Muscle layer of colon (tissue), 2 donors: ENCODE results near the gene RAMAC.

ENCODE experiments used
- H3K27ac ChIP-seq: one replicate; pipeline ENCODE4 v1.7.0; 2013; ENCODE audit warnings: low read depth, mild to moderate bottlenecking, low read length, moderate library complexity
- H3K27me3 ChIP-seq, 2 donors: one replicate each; pipeline ENCODE4 v1.7.0; 2013; ENCODE audit warnings: low read length in 2 of 2, mild to moderate bottlenecking in 2 of 2; ENCODE audit not compliant: insufficient read depth in 2 of 2, control insufficient read depth in 1 of 2
- H3K36me3 ChIP-seq: one replicate; pipeline ENCODE4 v1.7.0; 2013; ENCODE audit warnings: mild to moderate bottlenecking, low read length; ENCODE audit not compliant: insufficient read depth
- H3K4me1 ChIP-seq: one replicate; pipeline ENCODE4 v1.7.0; 2013; ENCODE audit warnings: mild to moderate bottlenecking, low read length; ENCODE audit not compliant: insufficient read depth
- H3K4me3 ChIP-seq, 2 donors: one replicate each; pipeline ENCODE4 v1.7.0; 2013; ENCODE audit warnings: low read length in 2 of 2, low read depth in 1 of 2, mild to moderate bottlenecking in 1 of 2, moderate library complexity in 1 of 2
- H3K9ac ChIP-seq: one replicate; pipeline ENCODE4 v1.7.0; 2013; ENCODE audit warnings: low read length
- H3K9me3 ChIP-seq: one replicate; pipeline ENCODE4 v1.7.0; 2013; ENCODE audit warnings: mild to moderate bottlenecking, low read length
- donor health status: abdominal sarcoma.
- donor health status: Adenocarcinoma of cecum.

RAMAC gene

GRCh38 chr15:82950746-82951370, 35.2 kb upstream of the RAMAC start:
- Histone ChIP-seq H3K4me1 (peaks cover 8% of the 10 kb centered on the region), H3K9me3 (no peaks in the 10 kb centered on the region), H3K4me3 (peak overlapping the region in 1 of 2 donors; percentile 64), H3K27me3 (no peaks in the 10 kb centered on the region), H3K36me3 (no peaks in the 10 kb centered on the region), H3K27ac (no peak overlapping the region), H3K9ac (no peak overlapping the region)

- H3K9me3 ChIP-seq = no peaks in the 10 kb centered on the region
- peak overlapping the region; percentile 53 to 64 for H3K4me3 ChIP-seq
- H3K27ac ChIP-seq = peak overlapping the region; percentile 14
- H3K9ac ChIP-seq = no peak overlapping the region
- peaks cover 8% of the 10 kb centered on the region for H3K4me1 ChIP-seq
- H3K27me3 ChIP-seq = no peaks in the 10 kb centered on the region
- no peaks in the 10 kb centered on the region for H3K36me3 ChIP-seq
Measured at GRCh38 chr15:82951472-82952157, 34.4 kb upstream of the RAMAC start.

- Histone ChIP-seq H3K27ac (peak within 1 kb of the TSS; percentile 14), H3K4me3 (peak within 1 kb of the TSS; percentile 53 to 64)
Measured at GRCh38 chr15:82952158-82953081, 33.6 kb upstream of the RAMAC start, which contains the start of gene HOMER2. TSS of gene HOMER2 (minus strand) at chr15:82952720. CDS start at chr15:82952535, 185 bp downstream.

GRCh38 chr15:82958638-82959037, 27.4 kb upstream of the RAMAC start:
- no peaks in the 10 kb centered on the region for H3K9me3 ChIP-seq
- H3K36me3 ChIP-seq = no peaks in the 10 kb centered on the region
- no peaks in the 10 kb centered on the region for H3K4me1 ChIP-seq
- no peak overlapping the region for H3K4me3 ChIP-seq
- no peak overlapping the region for H3K9ac ChIP-seq
- H3K27me3 ChIP-seq = no peaks in the 10 kb centered on the region
- H3K27ac ChIP-seq = no peak overlapping the region

More at GRCh38 chr15:82952158-82953081, 33.6 kb upstream of the RAMAC start, which contains the start of gene HOMER2:
- H3K36me3 ChIP-seq = no peaks in the 10 kb centered on the region
- H3K4me1 ChIP-seq = peaks cover 8% of the 10 kb centered on the region
- no peaks in the 10 kb centered on the region for H3K27me3 ChIP-seq
- no peaks in the 10 kb centered on the region for H3K9me3 ChIP-seq
- H3K9ac ChIP-seq = no peak within 1 kb of the TSS

- Histone ChIP-seq H3K4me3 (no peak overlapping the region), H3K9me3 (no peaks in the 10 kb centered on the region), H3K4me1 (no peaks in the 10 kb centered on the region), H3K27me3 (no peaks in the 10 kb centered on the region), H3K9ac (no peak overlapping the region), H3K36me3 (no peaks in the 10 kb centered on the region), H3K27ac (no peak overlapping the region)
Measured at GRCh38 chr15:82959423-82959822, 26.6 kb upstream of the RAMAC start.

DNA sequence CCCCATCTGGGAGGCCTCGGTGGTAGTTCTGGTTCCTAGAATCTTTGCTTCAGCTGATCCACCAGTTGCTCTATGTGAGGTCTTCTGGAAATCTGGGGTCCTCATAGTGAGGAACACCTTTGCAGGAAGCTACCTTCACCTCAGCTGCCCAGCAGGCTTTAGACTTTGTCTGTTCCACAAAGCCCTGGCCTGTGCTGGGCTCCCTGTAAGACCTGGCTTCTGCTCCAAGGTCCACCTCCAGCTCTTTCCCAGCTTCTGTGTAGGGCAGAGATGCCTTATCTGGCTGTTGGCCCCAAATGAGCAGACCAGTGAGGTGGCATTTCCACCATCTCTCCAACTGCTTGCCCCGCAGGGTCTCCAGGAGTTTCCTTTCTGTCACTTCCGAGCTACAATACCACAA, 25.2 kb upstream of the RAMAC start:
- Histone ChIP-seq H3K9ac (no peak overlapping the region), H3K27ac (no peak overlapping the region)

GRCh38 chr15:82963471-82964341, 22.3 kb upstream of the RAMAC start:
- Histone ChIP-seq H3K36me3 (no peaks in the 10 kb centered on the region), H3K4me1 (no peaks in the 10 kb centered on the region), H3K27ac (no peak overlapping the region), H3K9me3 (no peaks in the 10 kb centered on the region), H3K9ac (no peak overlapping the region), H3K4me3 (no peak overlapping the region), H3K27me3 (no peaks in the 10 kb centered on the region)

More for the DNA sequence above, 25.2 kb upstream of the RAMAC start:
- no peaks in the 10 kb centered on the region for H3K36me3 ChIP-seq
- H3K27me3 ChIP-seq = no peaks in the 10 kb centered on the region
- no peak overlapping the region for H3K4me3 ChIP-seq
- no peaks in the 10 kb centered on the region for H3K9me3 ChIP-seq
- no peaks in the 10 kb centered on the region for H3K4me1 ChIP-seq

DNA sequence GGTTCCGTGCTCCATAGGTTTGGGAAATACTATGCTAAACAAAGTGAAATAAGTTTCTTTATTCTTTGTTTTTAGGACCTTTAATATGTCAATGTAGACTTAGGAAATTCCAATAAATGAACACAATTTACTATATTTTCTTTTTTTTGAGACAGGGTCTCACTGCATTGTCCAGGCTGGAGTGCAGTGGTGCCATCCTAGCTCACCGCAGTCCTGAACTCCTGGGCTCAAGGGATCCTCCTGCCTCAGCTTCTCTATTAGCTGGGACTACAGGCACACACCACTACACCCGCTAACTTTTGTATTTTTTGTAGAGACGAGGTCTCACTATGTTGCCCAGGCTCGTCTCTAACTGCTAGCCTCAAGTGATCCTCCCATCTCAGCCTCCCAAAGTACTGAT, 21.1 kb upstream of the RAMAC start:
- Histone ChIP-seq H3K27me3 (no peaks in the 10 kb centered on the region), H3K9me3 (no peaks in the 10 kb centered on the region), H3K9ac (no peak overlapping the region), H3K4me1 (no peaks in the 10 kb centered on the region), H3K4me3 (no peak overlapping the region), H3K36me3 (no peaks in the 10 kb centered on the region), H3K27ac (no peak overlapping the region)

DNA sequence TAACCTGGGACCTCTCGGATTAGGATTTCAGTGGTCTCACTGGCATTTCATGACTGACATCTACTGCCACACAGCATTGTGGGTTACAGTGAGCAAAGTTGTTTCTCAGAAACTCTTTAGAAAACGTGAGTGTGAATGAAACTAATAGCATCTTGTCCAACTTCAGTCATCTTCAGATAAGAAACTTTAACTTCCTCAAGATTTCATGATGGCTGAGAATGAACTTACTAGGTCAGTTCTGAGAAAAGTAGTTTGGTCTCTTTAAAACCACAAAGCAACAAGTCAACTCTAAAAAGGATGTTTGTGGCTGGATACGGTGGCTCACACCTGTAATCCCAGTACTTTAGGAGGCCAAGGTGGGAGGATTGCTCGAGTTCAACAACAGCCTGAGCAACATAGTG, 19.3 kb upstream of the RAMAC start:
- Histone ChIP-seq H3K36me3 (no peaks in the 10 kb centered on the region), H3K9me3 (no peaks in the 10 kb centered on the region), H3K27me3 (no peaks in the 10 kb centered on the region), H3K27ac (no peak overlapping the region), H3K9ac (no peak overlapping the region), H3K4me1 (no peaks in the 10 kb centered on the region), H3K4me3 (no peak overlapping the region)

DNA sequence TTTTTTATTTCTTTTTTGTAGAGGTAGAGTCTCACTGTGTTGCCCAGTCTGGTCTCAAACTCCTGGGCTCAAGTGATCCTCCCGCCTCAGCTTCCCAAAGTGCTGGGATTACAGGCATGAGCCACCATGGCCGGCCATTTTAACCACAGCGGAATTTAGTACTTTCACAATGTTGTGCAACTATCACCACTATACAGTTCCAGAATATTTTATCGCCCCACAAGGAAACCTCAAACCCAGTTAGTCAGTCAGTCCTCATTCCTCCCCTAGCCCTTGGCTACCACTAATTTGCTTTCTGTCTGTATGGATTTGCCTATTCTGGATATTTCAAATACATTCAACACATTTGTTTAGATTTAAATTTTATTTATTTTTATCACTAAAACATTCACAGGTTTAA, 17.9 kb upstream of the RAMAC start:
- H3K9me3 ChIP-seq = no peaks in the 10 kb centered on the region
- H3K36me3 ChIP-seq = no peaks in the 10 kb centered on the region
- H3K9ac ChIP-seq = no peak overlapping the region
- no peaks in the 10 kb centered on the region for H3K4me1 ChIP-seq
- no peak overlapping the region for H3K4me3 ChIP-seq
- no peak overlapping the region for H3K27ac ChIP-seq
- no peaks in the 10 kb centered on the region for H3K27me3 ChIP-seq
